HG02981 (cell line): ENCODE results near the gene HOXC11.

Source experiments
- ATAC-seq: cut with Tn5 transposase; IDR thresholded peaks from one replicate; pipeline ENCODE4 v1.9.1; 2021; ENCODE audit warnings: mild to moderate bottlenecking, moderate library complexity; ENCODE audit not compliant: unreplicated experiment

The HOXC11 gene

DNA sequence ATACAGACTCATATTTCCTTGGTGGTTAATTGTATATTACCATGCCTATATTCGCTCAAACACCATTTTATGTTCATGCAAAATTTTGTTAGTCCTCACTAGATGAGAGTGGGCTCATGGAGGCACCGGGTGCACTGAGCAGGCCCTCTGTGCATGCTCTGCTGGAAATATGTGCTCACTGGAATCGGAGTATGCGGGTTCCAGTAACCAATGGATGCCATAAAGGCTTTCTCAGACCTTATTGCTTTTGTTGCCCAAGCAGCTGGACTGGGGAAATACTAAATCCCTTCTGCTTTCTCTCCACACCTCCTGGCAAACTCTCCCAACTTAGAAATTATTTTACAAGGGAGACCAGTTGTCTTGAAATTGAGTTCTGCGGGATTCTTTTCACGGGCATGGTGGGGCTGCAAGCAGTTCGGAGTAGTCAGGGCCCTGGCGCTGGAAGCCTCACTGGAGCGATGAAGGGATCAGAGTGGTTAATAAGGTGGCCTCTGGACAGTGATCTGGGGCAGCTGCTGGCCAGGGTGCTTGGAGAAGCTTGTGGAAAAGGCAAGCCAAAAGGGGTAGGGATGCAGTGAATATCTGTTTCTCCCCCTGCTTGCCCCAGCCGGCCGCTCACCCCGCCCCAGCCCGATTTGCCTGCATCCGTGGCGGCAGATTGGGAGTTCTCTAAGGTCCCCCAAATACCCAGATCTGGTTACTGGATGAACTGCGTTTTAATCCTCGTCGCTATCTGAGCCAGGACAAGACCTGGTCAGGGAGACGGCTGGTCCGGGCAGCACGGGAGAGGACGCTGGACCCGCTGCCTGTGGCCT is 47.9 kb downstream of the HOXC11 start:
- no peak for ATAC-seq

DNA sequence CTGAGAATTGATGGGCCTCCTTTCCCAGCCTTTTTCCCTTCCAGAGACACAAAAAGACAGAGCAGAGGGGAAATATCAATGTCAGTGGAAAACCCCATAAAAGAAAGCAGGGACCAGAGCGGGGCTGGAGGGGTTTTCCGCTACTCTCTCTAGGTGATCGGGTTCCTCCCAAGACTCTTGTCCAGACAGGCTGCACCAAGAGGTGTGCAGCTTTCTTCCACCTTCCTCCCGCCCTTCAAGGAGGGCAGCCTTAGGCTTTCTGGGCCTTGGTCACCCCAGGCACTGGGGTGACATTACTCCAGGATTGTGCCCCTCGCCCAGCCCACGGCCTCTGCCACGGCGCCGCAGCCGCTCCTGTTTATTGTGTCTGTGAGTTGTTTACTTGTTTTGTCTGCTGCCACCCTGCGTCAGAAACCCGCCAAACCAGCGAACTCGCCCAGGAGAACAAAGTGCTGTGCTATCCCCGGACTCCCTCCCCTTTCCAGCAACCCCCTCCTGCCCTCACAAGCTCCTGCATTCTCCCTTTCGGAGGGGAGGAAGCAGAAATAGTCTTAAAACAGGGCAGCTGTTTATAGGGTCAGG is 48.6 kb downstream of the HOXC11 start:
- ATAC-seq: no peak

DNA sequence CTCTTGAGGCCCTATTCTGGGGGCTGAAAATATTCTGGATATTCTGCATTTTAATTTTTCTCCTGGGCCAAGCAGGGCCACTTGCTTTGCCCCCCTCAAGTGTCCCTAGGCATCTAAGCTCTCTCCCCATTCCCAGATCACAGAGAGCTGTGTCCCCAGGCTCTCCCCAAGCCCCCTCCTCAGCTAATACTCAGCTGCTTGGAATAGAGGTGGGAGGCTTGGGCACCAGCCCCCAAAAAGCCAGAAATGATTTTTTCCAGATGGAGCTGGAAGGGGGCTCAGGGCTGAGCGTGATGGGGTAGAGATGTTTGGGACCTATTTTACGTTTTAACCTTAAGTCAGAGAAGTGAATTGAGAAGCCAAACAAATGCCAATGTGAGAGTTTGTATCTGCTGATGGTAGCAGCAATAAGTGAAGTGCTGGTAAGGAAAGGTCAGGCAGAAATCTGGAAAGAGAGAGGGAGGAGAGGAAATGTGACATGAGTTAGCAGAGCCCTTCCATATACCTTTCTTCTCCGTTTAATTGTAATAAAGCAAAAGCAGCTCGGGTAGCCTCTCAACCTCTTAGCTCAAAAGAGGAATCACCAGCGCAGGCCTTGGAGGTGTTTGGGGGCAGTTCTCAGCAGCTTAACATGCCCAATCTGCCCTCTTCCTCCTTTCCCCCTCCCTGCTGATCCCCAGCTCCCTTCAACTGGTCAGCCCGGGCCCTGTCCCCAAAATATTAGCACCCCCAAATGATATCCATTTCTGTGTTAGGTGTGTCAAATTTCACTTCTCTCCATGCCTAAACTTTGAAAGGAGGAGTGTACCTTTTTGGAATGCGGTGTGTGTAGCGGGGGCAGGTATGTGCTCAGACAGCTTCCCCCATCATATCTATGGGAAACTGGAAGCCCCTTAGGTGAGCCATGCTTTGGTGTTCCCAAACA is 50.3 kb downstream of the HOXC11 start:
- ATAC-seq: no peak

DNA sequence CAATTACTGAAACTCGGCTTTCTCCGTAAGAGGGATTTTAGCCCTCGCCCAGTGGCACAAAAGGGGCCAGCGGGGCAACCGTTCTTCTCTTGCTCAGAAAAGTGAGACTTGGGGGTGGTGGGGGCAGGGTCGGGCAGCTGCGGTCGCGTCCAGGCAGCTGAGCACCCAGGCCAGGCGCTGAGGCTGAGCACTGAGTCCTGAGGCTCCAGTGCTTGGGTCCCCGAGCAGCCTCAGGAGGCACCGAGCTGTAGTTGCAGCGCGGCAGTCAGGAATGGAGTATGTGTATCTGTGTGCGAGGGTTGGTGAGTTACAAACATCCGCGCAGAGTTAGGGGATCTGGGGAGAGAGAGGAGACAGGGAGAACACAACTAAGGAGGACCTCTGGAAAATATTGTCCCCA is 51.2 kb downstream of the HOXC11 start:
- ATAC-seq: no peak

DNA sequence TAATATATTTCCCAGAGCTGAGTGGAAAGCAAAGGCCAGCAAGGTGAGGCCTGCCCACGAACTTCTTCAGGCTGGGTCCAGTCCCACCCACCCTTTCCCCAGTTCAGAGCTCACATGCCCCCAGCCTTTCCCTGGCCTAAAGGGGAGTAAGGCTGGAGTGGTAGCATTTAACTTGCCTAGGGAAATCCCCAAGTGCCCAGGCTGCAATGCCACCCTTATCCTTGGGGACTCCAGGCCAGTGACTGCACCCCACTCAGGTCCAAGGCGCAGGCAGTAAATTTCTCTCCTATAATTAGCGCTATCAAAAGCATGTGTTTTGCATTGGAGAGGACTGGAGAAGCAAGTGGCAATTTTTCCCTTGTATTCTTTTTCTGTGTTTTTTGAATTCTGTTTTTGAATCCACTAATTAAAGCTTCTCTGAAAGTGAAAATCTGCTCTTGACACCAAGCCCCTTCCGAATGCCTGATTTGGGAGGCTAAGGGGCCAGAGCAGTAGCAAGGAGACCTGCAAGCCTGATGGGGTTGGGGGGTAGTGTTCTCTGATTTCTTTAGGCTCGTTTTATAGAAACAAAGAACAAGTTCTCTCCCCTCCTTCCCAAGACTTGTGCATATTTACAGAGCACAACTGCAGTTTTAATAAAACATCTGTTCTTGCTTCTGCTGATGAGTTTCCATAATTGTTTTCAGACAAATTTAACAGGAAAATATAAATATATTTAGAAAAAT is 51.8 kb downstream of the HOXC11 start:
- no peak for ATAC-seq

DNA sequence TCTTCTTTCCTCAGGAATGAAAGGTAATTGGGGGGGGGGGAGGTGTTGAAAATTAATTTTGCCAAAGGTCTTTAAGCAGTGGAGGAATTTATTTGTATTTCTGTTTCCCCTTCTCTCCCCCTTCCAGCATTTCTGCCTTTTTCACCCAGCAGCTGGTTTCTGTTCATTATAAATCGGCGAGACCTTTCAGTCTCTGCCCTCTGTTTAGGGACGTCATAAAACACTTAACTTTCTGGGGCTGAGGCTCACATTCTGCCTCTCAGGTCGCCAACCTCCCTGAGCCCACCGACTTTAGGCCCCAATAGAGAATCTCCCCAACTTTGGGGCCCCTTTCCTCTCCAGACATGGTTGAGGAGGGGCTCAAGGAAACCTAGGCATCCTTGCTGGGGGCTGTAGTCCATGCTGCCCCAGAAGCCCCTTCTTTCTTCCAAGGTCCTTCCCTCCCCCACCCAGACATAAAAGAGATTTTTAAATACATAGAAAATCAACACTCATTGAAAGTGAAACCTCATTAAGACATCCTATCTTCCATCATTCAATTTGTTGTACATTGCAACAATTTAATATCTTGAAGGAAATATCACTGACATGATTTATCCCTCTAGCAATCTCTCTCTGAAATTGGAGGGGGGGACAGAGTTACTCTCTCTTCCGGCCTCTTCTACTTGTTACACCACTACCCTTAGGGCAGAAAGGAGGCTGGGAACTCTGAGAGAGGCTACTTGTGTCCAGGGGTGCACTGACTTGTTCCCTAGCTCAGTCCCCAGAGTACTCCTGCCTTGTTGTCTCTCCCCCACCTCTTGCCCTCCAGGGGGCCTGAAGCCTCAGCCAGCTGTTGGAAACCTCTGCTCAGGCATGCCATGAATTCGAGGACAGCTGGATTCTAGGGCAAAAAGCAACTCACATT is 52.8 kb downstream of the HOXC11 start:
- no peak for ATAC-seq

DNA sequence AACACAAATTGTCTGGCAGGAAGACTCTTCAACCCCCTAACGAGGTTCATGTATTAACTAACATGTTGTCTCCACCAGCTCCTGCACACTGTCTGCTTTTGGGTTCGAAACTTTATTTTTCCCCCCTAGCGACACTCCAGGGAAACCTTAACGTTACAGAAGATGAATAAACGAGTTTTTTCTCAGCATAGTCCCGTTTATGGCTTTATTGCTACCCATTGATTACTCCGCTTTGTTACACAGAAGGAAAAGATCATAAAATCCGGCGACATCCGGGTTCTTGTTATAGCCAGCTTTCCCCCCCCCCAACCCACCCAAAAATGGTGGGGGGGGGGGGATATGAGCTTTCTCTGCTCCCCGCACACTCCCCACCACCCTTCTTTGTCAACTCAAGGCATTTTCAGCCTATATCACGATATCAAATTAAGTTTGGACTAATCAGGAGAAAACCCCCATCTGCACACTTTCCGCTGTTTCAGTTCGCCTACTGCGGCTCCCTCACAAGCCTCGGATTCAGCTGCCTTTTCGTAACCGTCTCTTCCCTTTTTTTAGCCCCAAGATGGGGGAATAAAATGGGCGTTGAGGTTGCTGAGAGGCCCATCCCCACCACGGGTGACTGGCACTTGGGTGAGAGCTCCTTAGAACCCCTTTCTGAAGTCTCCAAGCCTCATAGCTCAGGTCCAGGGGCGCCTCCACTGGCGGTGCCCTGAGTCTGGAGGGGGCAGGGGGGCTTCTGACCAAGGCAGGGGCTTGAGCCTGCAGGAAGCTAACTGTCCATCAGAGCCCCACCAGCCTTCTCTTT is 53.9 kb downstream of the HOXC11 start:
- no peak for ATAC-seq
